ENCODE measurements around the gene ZBTB4.

The ZBTB4 gene

DNA sequence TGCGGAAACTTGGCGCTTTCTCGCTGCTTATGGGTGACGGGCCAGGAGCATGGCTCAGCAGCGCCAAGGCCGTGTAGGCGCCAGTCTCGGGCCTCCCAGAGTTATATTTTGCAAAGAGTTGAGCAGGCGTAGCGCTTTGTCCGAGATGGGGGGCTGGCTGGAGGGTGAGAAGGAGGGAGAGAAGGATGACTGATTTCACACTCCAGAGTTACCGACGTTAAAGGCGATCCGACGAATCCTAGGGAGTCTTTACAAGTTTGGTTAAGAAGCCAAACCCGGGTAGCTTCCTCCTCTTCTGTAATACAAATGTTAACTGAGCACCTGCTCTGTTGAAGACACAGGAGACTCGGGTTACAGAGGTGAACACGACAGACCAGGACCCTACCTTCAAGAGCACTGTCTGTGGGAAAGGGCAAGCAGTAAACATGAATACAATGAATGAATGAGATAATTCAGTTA, 5.5 kb upstream of the ZBTB4 start:
- H2BK5ac ChIP-seq (ENCODE audit: low read depth, low read length, poor library complexity, severe bottlenecking), result no peak overlapping the region
- no peaks in the 10 kb centered on the region for H3K9me3 ChIP-seq (ENCODE audit: control insufficient read depth, low read length)
- peaks cover 7 to 19% of the 10 kb centered on the region in 2 experiments for H3K36me3 ChIP-seq (ENCODE audit: control insufficient read depth in 1 of 2, insufficient read depth in 2 of 2, low read depth in 1 of 2, low read length in 2 of 2)
- no peak for DNase-seq
- peak overlapping the region; percentile 94 for H3K4me2 ChIP-seq (ENCODE audit: low read length, poor library complexity, severe bottlenecking)
- peak overlapping the region; percentile 100 for H3K9ac ChIP-seq (ENCODE audit: low read length)
- no peak overlapping the region for H4K91ac ChIP-seq (ENCODE audit: low read length)
- peaks cover 4% of the 10 kb centered on the region for H3K79me1 ChIP-seq (replicated peaks; ENCODE audit: low read length, poor library complexity, severe bottlenecking)
- H3K23ac ChIP-seq (ENCODE audit: low read length in 2 of 2), result no peak overlapping the region
- no peaks in the 10 kb centered on the region for H3K27me3 ChIP-seq (ENCODE audit: control insufficient read depth in 1 of 2, insufficient read depth in 1 of 2, low read length in 2 of 2)
- peak overlapping the region; percentile 0 for H2BK120ac ChIP-seq (ENCODE audit: low read depth, low read length)
- H2BK12ac ChIP-seq (ENCODE audit: low read length in 2 of 2), result no peak overlapping the region
- WGBS, result 0% methylated on average over 19 of the region's 19 CpGs
- no peak overlapping the region for H4K8ac ChIP-seq (ENCODE audit: low read length)
- no peak overlapping the region for H2AK5ac ChIP-seq (ENCODE audit: low read length, severe bottlenecking)
- peak overlapping the region in 1 of 2 experiments; percentile 19 for H3K14ac ChIP-seq (ENCODE audit: low read length in 2 of 2)
- peak overlapping the region; percentile 86 to 98 for H3K4me3 ChIP-seq (ENCODE audit: insufficient read depth in 1 of 2, low read depth in 1 of 2, low read length in 2 of 2)
- H3K4me1 ChIP-seq (ENCODE audit: control insufficient read depth, insufficient read depth, low read depth, low read length), result peaks cover 26% of the 10 kb centered on the region
- no peak overlapping the region for H3K18ac ChIP-seq (ENCODE audit: low read depth in 1 of 2, low read length in 2 of 2)
- no peak overlapping the region for H2BK15ac ChIP-seq (ENCODE audit: low read depth, poor library complexity, severe bottlenecking)
- H3K4ac ChIP-seq (ENCODE audit: low read depth in 1 of 2, low read length in 2 of 2), result no peak overlapping the region
- peak overlapping the region; percentile 51 for H3K27ac ChIP-seq (ENCODE audit: low read length, poor library complexity, severe bottlenecking)
- no peak overlapping the region for H2AFZ ChIP-seq (ENCODE audit: low read depth, low read length)

DNA sequence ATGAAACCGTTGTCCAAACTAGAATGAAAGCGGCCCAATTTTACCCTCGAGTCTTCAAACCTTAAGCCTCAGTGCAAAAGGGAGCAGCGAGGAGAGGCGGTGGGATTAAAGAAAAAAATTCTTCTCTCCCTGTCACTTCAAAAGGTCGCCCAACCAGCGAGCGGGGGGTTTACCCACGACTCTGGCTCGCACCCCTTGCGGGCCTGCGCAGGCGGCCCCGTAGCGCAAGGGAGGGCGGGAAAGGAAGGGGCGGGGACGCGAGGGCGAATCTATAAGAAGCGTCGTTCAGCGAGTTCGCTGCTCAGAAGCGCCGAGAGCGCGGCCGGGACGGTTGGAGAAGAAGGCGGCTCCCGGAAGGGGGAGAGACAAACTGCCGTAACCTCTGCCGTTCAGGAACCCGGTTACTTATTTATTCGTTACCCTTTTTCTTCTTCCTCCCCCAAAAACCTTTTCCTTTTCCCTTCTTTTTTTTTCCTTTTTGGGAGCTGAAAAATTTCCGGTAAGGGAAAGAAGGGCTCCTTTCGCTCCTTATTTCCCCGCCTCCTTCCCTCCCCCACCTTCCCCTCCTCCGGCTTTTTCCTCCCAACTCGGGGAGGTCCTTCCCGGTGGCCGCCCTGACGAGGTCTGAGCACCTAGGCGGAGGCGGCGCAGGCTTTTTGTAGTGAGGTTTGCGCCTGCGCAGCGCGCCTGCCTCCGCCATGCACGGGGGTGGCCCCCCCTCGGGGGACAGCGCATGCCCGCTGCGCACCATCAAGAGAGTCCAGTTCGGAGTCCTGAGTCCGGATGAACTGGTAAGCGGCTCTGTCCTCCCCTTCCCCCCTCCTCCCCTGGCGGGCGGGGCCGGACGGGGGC, 4.9 kb upstream of the ZBTB4 start, which contains the start of gene POLR2A:
POLR2A (plus strand) TSS at position 300 of the 852 bp plus-strand sequence.
- Histone ChIP-seq H2AK5ac (ENCODE audit: low read length, severe bottlenecking) (no peak within 1 kb of the TSS), H3K4me1 (ENCODE audit: control insufficient read depth, insufficient read depth, low read depth, low read length) (peaks cover 27% of the 10 kb centered on the region), H2BK15ac (ENCODE audit: low read depth, poor library complexity, severe bottlenecking) (peak within 1 kb of the TSS; percentile 26), H3K79me1 (replicated peaks; ENCODE audit: low read length, poor library complexity, severe bottlenecking) (peaks cover 4% of the 10 kb centered on the region), H3K23ac (ENCODE audit: low read length in 2 of 2) (peak within 1 kb of the TSS in 1 of 2 experiments; percentile 29), H3K9ac (ENCODE audit: low read length) (peak within 1 kb of the TSS; percentile 100), H3K9me3 (ENCODE audit: control insufficient read depth, low read length) (no peaks in the 10 kb centered on the region), H2AFZ (ENCODE audit: low read depth, low read length) (peak within 1 kb of the TSS; percentile 33), H3K14ac (ENCODE audit: low read length in 2 of 2) (peak within 1 kb of the TSS in 1 of 2 experiments; percentile 94), H3K4me3 (ENCODE audit: insufficient read depth in 1 of 2, low read depth in 1 of 2, low read length in 2 of 2) (peak within 1 kb of the TSS; percentile 86 to 98), H2BK12ac (ENCODE audit: low read length in 2 of 2) (peak within 1 kb of the TSS; percentile 12 to 51), H3K4ac (ENCODE audit: low read depth in 1 of 2, low read length in 2 of 2) (peak within 1 kb of the TSS; percentile 54 to 93), H2BK120ac (ENCODE audit: low read depth, low read length) (peak within 1 kb of the TSS; percentile 93), H4K8ac (ENCODE audit: low read length) (peak within 1 kb of the TSS; percentile 98), H3K4me2 (ENCODE audit: low read length, poor library complexity, severe bottlenecking) (peak within 1 kb of the TSS; percentile 94), H4K91ac (ENCODE audit: low read length) (peak within 1 kb of the TSS; percentile 92), H3K27ac (ENCODE audit: low read length, poor library complexity, severe bottlenecking) (peak within 1 kb of the TSS; percentile 95), H2BK5ac (ENCODE audit: low read depth, low read length, poor library complexity, severe bottlenecking) (peak within 1 kb of the TSS; percentile 95), H3K36me3 (ENCODE audit: control insufficient read depth in 1 of 2, insufficient read depth in 2 of 2, low read depth in 1 of 2, low read length in 2 of 2) (peaks cover 4 to 14% of the 10 kb centered on the region in 2 experiments), H3K27me3 (ENCODE audit: control insufficient read depth in 1 of 2, insufficient read depth in 1 of 2, low read length in 2 of 2) (no peaks in the 10 kb centered on the region), H3K18ac (ENCODE audit: low read depth in 1 of 2, low read length in 2 of 2) (peak within 1 kb of the TSS; percentile 86 to 96)
- DNase-seq, result peak; percentile 98
- WGBS, result under 1% methylated on average over 55 of the region's 64 CpGs

DNA sequence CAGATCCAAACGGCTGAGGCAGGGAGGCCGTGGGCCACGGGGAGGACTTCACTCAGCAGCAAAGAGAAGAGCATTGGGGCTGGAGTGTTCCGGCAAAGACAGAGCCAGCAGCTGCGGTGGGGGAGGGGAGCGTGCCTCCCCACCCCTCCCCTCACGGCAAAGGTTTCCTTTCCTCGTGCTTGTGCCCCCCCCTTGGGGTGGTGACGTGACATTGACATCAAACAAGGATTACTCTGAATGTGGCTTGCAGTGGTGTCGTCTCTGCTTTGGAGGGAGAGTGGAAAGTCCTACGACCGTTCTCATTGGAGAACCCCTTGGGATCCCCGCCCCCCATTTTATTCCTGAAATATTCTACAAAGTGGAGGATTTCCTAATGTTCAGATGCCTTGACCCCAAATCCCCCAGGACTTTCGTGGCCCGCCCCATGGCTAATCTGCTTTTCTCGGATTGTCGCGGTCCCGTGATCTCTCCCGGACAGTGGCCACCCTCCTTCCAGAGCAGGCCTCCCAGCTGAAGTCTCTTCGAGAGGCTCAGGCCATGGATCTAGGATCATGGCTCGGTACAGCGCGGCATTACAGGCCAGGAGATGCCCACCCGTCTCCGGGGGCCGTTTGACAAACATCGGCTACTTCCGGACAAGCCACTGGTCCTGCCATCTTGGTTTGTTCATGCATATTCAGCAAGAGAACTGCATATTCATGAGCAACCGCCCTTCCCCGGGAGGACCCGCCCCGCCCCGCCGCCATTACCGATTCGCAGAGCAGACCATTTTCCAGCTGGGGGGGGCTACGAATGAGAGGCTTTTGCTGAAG, 4.0 kb upstream of the ZBTB4 start:
- Histone ChIP-seq H3K4me2 (ENCODE audit: low read length, poor library complexity, severe bottlenecking) (peak overlapping the region; percentile 62), H3K27me3 (ENCODE audit: control insufficient read depth in 1 of 2, insufficient read depth in 1 of 2, low read length in 2 of 2) (no peaks in the 10 kb centered on the region), H4K8ac (ENCODE audit: low read length) (peak overlapping the region; percentile 98), H2AK5ac (ENCODE audit: low read length, severe bottlenecking) (no peak overlapping the region), H2BK12ac (ENCODE audit: low read length in 2 of 2) (peak overlapping the region; percentile 12 to 51), H3K36me3 (ENCODE audit: control insufficient read depth in 1 of 2, insufficient read depth in 2 of 2, low read depth in 1 of 2, low read length in 2 of 2) (peaks cover 4 to 6% of the 10 kb centered on the region in 2 experiments), H3K27ac (ENCODE audit: low read length, poor library complexity, severe bottlenecking) (peak overlapping the region; percentile 95), H2AFZ (ENCODE audit: low read depth, low read length) (peak overlapping the region; percentile 33), H3K9ac (ENCODE audit: low read length) (peak overlapping the region; percentile 100), H3K18ac (ENCODE audit: low read depth in 1 of 2, low read length in 2 of 2) (peak overlapping the region; percentile 86 to 96), H3K14ac (ENCODE audit: low read length in 2 of 2) (peak overlapping the region in 1 of 2 experiments; percentile 94), H3K79me1 (replicated peaks; ENCODE audit: low read length, poor library complexity, severe bottlenecking) (peaks cover 4% of the 10 kb centered on the region), H2BK15ac (ENCODE audit: low read depth, poor library complexity, severe bottlenecking) (peak overlapping the region; percentile 26), H3K9me3 (ENCODE audit: control insufficient read depth, low read length) (no peaks in the 10 kb centered on the region), H2BK5ac (ENCODE audit: low read depth, low read length, poor library complexity, severe bottlenecking) (peak overlapping the region; percentile 95), H2BK120ac (ENCODE audit: low read depth, low read length) (peak overlapping the region; percentile 93), H3K4me1 (ENCODE audit: control insufficient read depth, insufficient read depth, low read depth, low read length) (peaks cover 26% of the 10 kb centered on the region), H3K4me3 (ENCODE audit: insufficient read depth in 1 of 2, low read depth in 1 of 2, low read length in 2 of 2) (peak overlapping the region; percentile 65 to 98), H4K91ac (ENCODE audit: low read length) (peak overlapping the region; percentile 92), H3K23ac (ENCODE audit: low read length in 2 of 2) (peak overlapping the region in 1 of 2 experiments; percentile 29), H3K4ac (ENCODE audit: low read depth in 1 of 2, low read length in 2 of 2) (peak overlapping the region; percentile 62 to 93)
- WGBS, result under 1% methylated on average over 32 of the region's 38 CpGs
- peak; percentile 98 for DNase-seq
